Nephron (organoid): ENCODE measurements around the gene FBXO47.

Experiments used
- H3K27ac Mint-ChIP-seq, 3 experiments: 2 replicates each; pipeline ENCODE4 v1.8.0; 2020; ENCODE audit warnings: mixed read lengths in 3 of 3, mild to moderate bottlenecking in 2 of 3, moderate library complexity in 1 of 3
- H3K27me3 Mint-ChIP-seq: 2 replicates; pipeline ENCODE4 v1.8.0; 2021; ENCODE audit warnings: low read depth, mild to moderate bottlenecking, moderate library complexity, mixed read lengths
- H3K36me3 Mint-ChIP-seq: 2 replicates; pipeline ENCODE4 v1.8.0; 2020; ENCODE audit warnings: low read depth, mixed read lengths
- H3K4me1 Mint-ChIP-seq: 2 replicates; pipeline ENCODE4 v1.8.0; 2020; ENCODE audit warnings: mixed read lengths
- H3K4me3 Mint-ChIP-seq, 3 experiments: 2 replicates each; pipeline ENCODE4 v1.8.0; 2020; ENCODE audit warnings: mild to moderate bottlenecking in 3 of 3, mixed read lengths in 3 of 3, moderate library complexity in 2 of 3
- H3K9me3 Mint-ChIP-seq: 2 replicates; pipeline ENCODE4 v1.8.0; 2020; ENCODE audit warnings: mixed read lengths
- CTCF ChIP-seq, 3 experiments: fragments of 200-600 bp; sonication (generic); IDR thresholded peaks; one replicate each; pipeline ENCODE4 v1.5.0; 2021; ENCODE audit warnings: antibody characterized with exemption in 3 of 3; ENCODE audit not compliant: unreplicated experiment in 3 of 3

Gene FBXO47

GRCh38 chr17:39012725-39013124 is 45.5 kb upstream of the FBXO47 start:
- Mint-ChIP-seq H3K36me3 (no peaks in the 10 kb centered on the region), H3K9me3 (no peaks in the 10 kb centered on the region), H3K27me3 (peaks cover 10% of the 10 kb centered on the region), H3K4me1 (peaks cover 25% of the 10 kb centered on the region), H3K4me3 (no peak overlapping the region), H3K27ac (no peak overlapping the region)
- TF ChIP-seq CTCF (IDR thresholded peaks at IDR 0.05; ENCODE audit: unreplicated experiment in 3 of 3): no peak

- Mint-ChIP-seq H3K4me1 (peaks cover 22% of the 10 kb centered on the region), H3K4me3 (no peak overlapping the region), H3K27me3 (peaks cover 10% of the 10 kb centered on the region), H3K27ac (no peak overlapping the region), H3K9me3 (no peaks in the 10 kb centered on the region), H3K36me3 (no peaks in the 10 kb centered on the region)
- no peak for TF ChIP-seq CTCF (IDR thresholded peaks at IDR 0.05; ENCODE audit: unreplicated experiment in 3 of 3)
These were observed 44.8 kb upstream of the FBXO47 start for GRCh38 chr17:39011907-39012468.

GRCh38 chr17:39009581-39010001 is 42.4 kb upstream of the FBXO47 start:
- peaks cover 6% of the 10 kb centered on the region for H3K27me3 Mint-ChIP-seq
- no peak for TF ChIP-seq CTCF (IDR thresholded peaks at IDR 0.05; ENCODE audit: unreplicated experiment in 3 of 3)
- no peaks in the 10 kb centered on the region for H3K36me3 Mint-ChIP-seq
- peaks cover 8% of the 10 kb centered on the region for H3K4me1 Mint-ChIP-seq
- H3K27ac Mint-ChIP-seq: no peak overlapping the region
- no peaks in the 10 kb centered on the region for H3K9me3 Mint-ChIP-seq
- H3K4me3 Mint-ChIP-seq: no peak overlapping the region

- H3K36me3 Mint-ChIP-seq: no peaks in the 10 kb centered on the region
- H3K4me1 Mint-ChIP-seq: peaks cover 4% of the 10 kb centered on the region
- peaks cover 7% of the 10 kb centered on the region for H3K27me3 Mint-ChIP-seq
- H3K9me3 Mint-ChIP-seq: no peaks in the 10 kb centered on the region
- H3K4me3 Mint-ChIP-seq: no peak overlapping the region
- no peak overlapping the region for H3K27ac Mint-ChIP-seq
- TF ChIP-seq CTCF (IDR thresholded peaks at IDR 0.05; ENCODE audit: unreplicated experiment in 3 of 3): no peak
These were observed 41.4 kb upstream of the FBXO47 start for GRCh38 chr17:39008633-39009032.

- Mint-ChIP-seq H3K4me3 (no peak overlapping the region), H3K36me3 (peaks cover 3% of the 10 kb centered on the region), H3K9me3 (peaks cover 6% of the 10 kb centered on the region), H3K27ac (peak overlapping the region; percentile 71 to 79 (median 73)), H3K27me3 (peaks cover 3% of the 10 kb centered on the region), H3K4me1 (peaks cover 23% of the 10 kb centered on the region)
- TF ChIP-seq CTCF (IDR thresholded peaks at IDR 0.05; ENCODE audit: unreplicated experiment in 3 of 3): no peak
These were observed 36.0 kb upstream of the FBXO47 start for GRCh38 chr17:39002991-39003715.
